Measurements from ENCODE around the gene OCRL.
"Not testable (repeated sequence)": the region's sequence is repeated elsewhere in the genome, so short reads cannot be mapped to it uniquely, and the experiment has no call there.

Gene OCRL

DNA sequence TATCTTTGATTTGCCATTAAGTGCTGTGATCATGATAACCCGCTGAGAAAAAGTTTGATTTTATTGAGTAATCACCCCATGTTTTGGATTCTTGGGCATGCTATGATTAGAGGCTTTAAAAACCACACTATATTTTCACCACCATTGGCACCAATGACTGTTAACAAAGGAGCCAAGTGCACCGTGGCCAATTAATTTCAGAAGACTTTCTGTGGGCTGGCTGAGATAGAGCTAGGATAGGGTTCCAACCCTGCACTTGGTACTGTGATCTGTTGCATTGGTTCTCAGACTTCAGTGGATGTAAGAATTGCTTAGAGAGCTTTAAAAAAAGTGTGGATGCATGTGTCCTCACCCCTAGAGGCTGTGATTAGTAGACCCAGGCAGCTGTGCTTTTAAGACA lies 32.4 kb downstream of the OCRL start:
- Histone ChIP-seq H2BK15ac (ENCODE audit: low read length) (no peak overlapping the region), H3K4me1 (ENCODE audit: control insufficient read depth in 2 of 2, insufficient read depth in 1 of 2, low read depth in 1 of 2, low read length in 2 of 2) (no peaks in the 10 kb centered on the region), H3K4me3 (ENCODE audit: low read length in 2 of 2) (no peak overlapping the region), H3K14ac (ENCODE audit: low read length) (no peak overlapping the region), H3K9me3 (replicated peaks in 1 of 2; ENCODE audit: control insufficient read depth in 2 of 2, insufficient read depth in 1 of 2, low read depth in 1 of 2, low read length in 2 of 2) (no peaks in the 10 kb centered on the region), H4K8ac (ENCODE audit: low read depth, low read length) (no peak overlapping the region), H2BK12ac (ENCODE audit: low read length) (no peak overlapping the region), H3K9ac (ENCODE audit: low read depth, low read length, poor library complexity) (no peak overlapping the region), H3K4me2 (ENCODE audit: insufficient read depth, low read length, poor library complexity, severe bottlenecking) (no peak overlapping the region), H3K79me1 (ENCODE audit: low read depth, low read length) (no peaks in the 10 kb centered on the region), H3K27me3 (ENCODE audit: control insufficient read depth in 3 of 3, insufficient read depth in 3 of 3, low read depth in 1 of 3, low read length in 3 of 3) (no peaks in the 10 kb centered on the region), H2AFZ (ENCODE audit: low read length) (no peak overlapping the region), H2AK5ac (ENCODE audit: low read depth, low read length) (no peak overlapping the region), H3K18ac (ENCODE audit: low read length) (no peak overlapping the region), H3K4ac (ENCODE audit: low read length) (no peak overlapping the region), H2BK5ac (ENCODE audit: low read length) (no peak overlapping the region), H3K27ac (replicated peaks; ENCODE audit: low read length) (no peak overlapping the region), H3K23ac (ENCODE audit: low read depth, low read length, poor library complexity) (no peak overlapping the region), H3K36me3 (replicated peaks in 1 of 2; ENCODE audit: control insufficient read depth in 2 of 2, insufficient read depth in 2 of 2, low read length in 2 of 2) (peaks cover 15 to 76% of the 10 kb centered on the region in 2 donors), H2BK120ac (ENCODE audit: low read depth, low read length) (no peak overlapping the region), H4K91ac (ENCODE audit: low read depth, low read length, poor library complexity) (no peak overlapping the region)
- WGBS, 2 donors (ENCODE audit: extremely low coverage in 2 of 2, insufficient read length in 2 of 2, insufficient replicate concordance in 1 of 2), result no CpG with 5 or more reads among the region's 2 CpGs
- no peak for DNase-seq (ENCODE audit: low spot score)

GRCh38 chrX:129573652-129574051 lies 33.6 kb downstream of the OCRL start:
- not testable (repeated sequence) for H3K9ac ChIP-seq (ENCODE audit: low read depth, low read length, poor library complexity); H3K23ac ChIP-seq (ENCODE audit: low read depth, low read length, poor library complexity); H3K9me3 ChIP-seq (replicated peaks in 1 of 2; ENCODE audit: control insufficient read depth in 2 of 2, insufficient read depth in 1 of 2, low read depth in 1 of 2, low read length in 2 of 2); H4K91ac ChIP-seq (ENCODE audit: low read depth, low read length, poor library complexity); H3K27me3 ChIP-seq (ENCODE audit: control insufficient read depth in 3 of 3, insufficient read depth in 3 of 3, low read depth in 1 of 3, low read length in 3 of 3); H2BK120ac ChIP-seq (ENCODE audit: low read depth, low read length); H4K8ac ChIP-seq (ENCODE audit: low read depth, low read length); H2AFZ ChIP-seq (ENCODE audit: low read length); H3K4ac ChIP-seq (ENCODE audit: low read length); H3K79me1 ChIP-seq (ENCODE audit: low read depth, low read length); DNase-seq (ENCODE audit: low spot score); H2BK12ac ChIP-seq (ENCODE audit: low read length); H3K4me1 ChIP-seq (ENCODE audit: control insufficient read depth in 2 of 2, insufficient read depth in 1 of 2, low read depth in 1 of 2, low read length in 2 of 2); H3K14ac ChIP-seq (ENCODE audit: low read length); H3K18ac ChIP-seq (ENCODE audit: low read length); H2BK15ac ChIP-seq (ENCODE audit: low read length); H2AK5ac ChIP-seq (ENCODE audit: low read depth, low read length); H3K4me2 ChIP-seq (ENCODE audit: insufficient read depth, low read length, poor library complexity, severe bottlenecking); H3K27ac ChIP-seq (replicated peaks; ENCODE audit: low read length); H3K4me3 ChIP-seq (ENCODE audit: low read length in 2 of 2); H2BK5ac ChIP-seq (ENCODE audit: low read length)
- H3K36me3 ChIP-seq (replicated peaks in 1 of 2; ENCODE audit: control insufficient read depth in 2 of 2, insufficient read depth in 2 of 2, low read length in 2 of 2), result peaks cover 15 to 75% of the 10 kb centered on the region in 2 donors
- no CpG with 5 or more reads among the region's 4 CpGs for WGBS, 2 donors (ENCODE audit: extremely low coverage in 2 of 2, insufficient read length in 2 of 2, insufficient replicate concordance in 1 of 2)

DNA sequence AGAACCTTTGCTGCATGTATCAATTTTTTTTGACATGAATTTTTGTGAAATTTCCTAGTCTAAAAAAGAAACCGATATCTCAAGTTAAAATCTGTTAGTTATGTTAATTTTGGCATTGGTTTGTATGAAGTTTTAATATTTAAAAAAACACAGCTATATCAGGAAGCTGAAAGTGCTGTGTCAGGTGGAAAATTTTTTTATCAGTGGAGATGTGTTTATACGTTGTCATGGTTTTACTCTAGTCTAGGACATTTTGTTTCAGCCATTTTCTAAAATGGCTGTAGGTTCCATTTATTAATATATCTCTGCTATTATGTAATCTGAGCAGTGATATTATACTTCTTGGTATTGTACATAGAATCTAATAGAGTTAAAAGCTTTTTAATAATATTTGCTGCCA lies 34.2 kb downstream of the OCRL start:
- no peak overlapping the region for H3K4me2 ChIP-seq (ENCODE audit: insufficient read depth, low read length, poor library complexity, severe bottlenecking)
- H2BK120ac ChIP-seq (ENCODE audit: low read depth, low read length), result no peak overlapping the region
- no peak overlapping the region for H3K4ac ChIP-seq (ENCODE audit: low read length)
- no peak overlapping the region for H2BK5ac ChIP-seq (ENCODE audit: low read length)
- no peaks in the 10 kb centered on the region for H3K9me3 ChIP-seq (replicated peaks in 1 of 2; ENCODE audit: control insufficient read depth in 2 of 2, insufficient read depth in 1 of 2, low read depth in 1 of 2, low read length in 2 of 2)
- no peak overlapping the region for H4K91ac ChIP-seq (ENCODE audit: low read depth, low read length, poor library complexity)
- H2BK15ac ChIP-seq (ENCODE audit: low read length), result no peak overlapping the region
- no peak for DNase-seq (ENCODE audit: low spot score)
- H2BK12ac ChIP-seq (ENCODE audit: low read length), result no peak overlapping the region
- no peaks in the 10 kb centered on the region for H3K79me1 ChIP-seq (ENCODE audit: low read depth, low read length)
- H3K18ac ChIP-seq (ENCODE audit: low read length), result no peak overlapping the region
- H3K36me3 ChIP-seq (replicated peaks in 1 of 2; ENCODE audit: control insufficient read depth in 2 of 2, insufficient read depth in 2 of 2, low read length in 2 of 2), result peaks cover 13 to 75% of the 10 kb centered on the region in 2 donors
- H3K27ac ChIP-seq (replicated peaks; ENCODE audit: low read length), result no peak overlapping the region
- H3K9ac ChIP-seq (ENCODE audit: low read depth, low read length, poor library complexity), result no peak overlapping the region
- no peaks in the 10 kb centered on the region for H3K4me1 ChIP-seq (ENCODE audit: control insufficient read depth in 2 of 2, insufficient read depth in 1 of 2, low read depth in 1 of 2, low read length in 2 of 2)
- H3K27me3 ChIP-seq (ENCODE audit: control insufficient read depth in 3 of 3, insufficient read depth in 3 of 3, low read depth in 1 of 3, low read length in 3 of 3), result no peaks in the 10 kb centered on the region
- WGBS, 2 donors (ENCODE audit: extremely low coverage in 2 of 2, insufficient read length in 2 of 2, insufficient replicate concordance in 1 of 2), result no CpG with 5 or more reads among the region's 2 CpGs
- H3K14ac ChIP-seq (ENCODE audit: low read length), result no peak overlapping the region
- H2AK5ac ChIP-seq (ENCODE audit: low read depth, low read length), result no peak overlapping the region
- no peak overlapping the region for H2AFZ ChIP-seq (ENCODE audit: low read length)
- H3K4me3 ChIP-seq (ENCODE audit: low read length in 2 of 2), result no peak overlapping the region
- no peak overlapping the region for H4K8ac ChIP-seq (ENCODE audit: low read depth, low read length)
- H3K23ac ChIP-seq (ENCODE audit: low read depth, low read length, poor library complexity), result no peak overlapping the region

DNA sequence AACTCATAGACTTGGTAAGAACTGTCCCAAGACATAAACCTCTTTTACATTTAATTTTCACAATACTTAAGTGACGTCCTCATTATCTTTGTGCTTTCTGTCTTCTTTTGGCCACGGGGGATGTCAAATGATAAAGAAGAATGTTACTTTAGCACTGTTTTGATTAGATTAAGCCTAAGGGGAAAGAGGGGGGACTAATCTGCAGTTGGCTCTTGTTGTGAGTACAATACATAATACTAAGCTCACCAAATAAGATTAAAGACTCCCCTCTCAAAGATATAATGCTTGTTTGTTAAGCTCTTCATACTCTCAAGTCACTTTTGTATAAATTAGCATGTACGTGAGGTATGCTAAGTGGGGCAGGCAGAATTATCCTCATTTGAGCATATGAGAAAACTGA lies 36.5 kb downstream of the OCRL start:
- Histone ChIP-seq H2BK12ac (ENCODE audit: low read length) (no peak overlapping the region), H4K91ac (ENCODE audit: low read depth, low read length, poor library complexity) (no peak overlapping the region), H3K27me3 (ENCODE audit: control insufficient read depth in 3 of 3, insufficient read depth in 3 of 3, low read depth in 1 of 3, low read length in 3 of 3) (peaks cover 0 to 4% (median 0%) of the 10 kb centered on the region in 3 experiments), H3K9ac (ENCODE audit: low read depth, low read length, poor library complexity) (no peak overlapping the region), H3K79me1 (ENCODE audit: low read depth, low read length) (no peaks in the 10 kb centered on the region), H3K23ac (ENCODE audit: low read depth, low read length, poor library complexity) (no peak overlapping the region), H2BK120ac (ENCODE audit: low read depth, low read length) (no peak overlapping the region), H3K4ac (ENCODE audit: low read length) (no peak overlapping the region), H3K4me1 (ENCODE audit: control insufficient read depth in 2 of 2, insufficient read depth in 1 of 2, low read depth in 1 of 2, low read length in 2 of 2) (no peaks in the 10 kb centered on the region), H3K27ac (replicated peaks; ENCODE audit: low read length) (no peak overlapping the region), H3K4me2 (ENCODE audit: insufficient read depth, low read length, poor library complexity, severe bottlenecking) (no peak overlapping the region), H2BK5ac (ENCODE audit: low read length) (no peak overlapping the region), H3K4me3 (ENCODE audit: low read length in 2 of 2) (no peak overlapping the region), H2AFZ (ENCODE audit: low read length) (no peak overlapping the region), H3K18ac (ENCODE audit: low read length) (no peak overlapping the region), H3K9me3 (replicated peaks in 1 of 2; ENCODE audit: control insufficient read depth in 2 of 2, insufficient read depth in 1 of 2, low read depth in 1 of 2, low read length in 2 of 2) (no peaks in the 10 kb centered on the region), H3K14ac (ENCODE audit: low read length) (no peak overlapping the region), H2AK5ac (ENCODE audit: low read depth, low read length) (no peak overlapping the region), H3K36me3 (replicated peaks in 1 of 2; ENCODE audit: control insufficient read depth in 2 of 2, insufficient read depth in 2 of 2, low read length in 2 of 2) (peaks cover 8 to 67% of the 10 kb centered on the region in 2 donors), H2BK15ac (ENCODE audit: low read length) (no peak overlapping the region), H4K8ac (ENCODE audit: low read depth, low read length) (no peak overlapping the region)
- WGBS, 2 donors (ENCODE audit: extremely low coverage in 2 of 2, insufficient read length in 2 of 2, insufficient replicate concordance in 1 of 2), result no CpG with 5 or more reads among the region's 3 CpGs
- no peak for DNase-seq (ENCODE audit: low spot score)
